IMR-90 (cell line): Measurements from ENCODE around the gene SAMD1. TPM values are rescaled to one million over a fixed set of nuclear protein-coding genes. Genes with fewer than 3 reads are reported as not detected.
"Not testable (repeated sequence)": the region's sequence is repeated elsewhere in the genome, so short reads cannot be mapped to it uniquely, and the experiment has no call there.

ENCODE experiments used
- ATAC-seq: fragments of 200-7000 bp; cut with Tn5 transposase; 2 replicates; pipeline ENCODE4 v1.9.1; 2020; ENCODE audit warnings: low read depth, mild to moderate bottlenecking, moderate library complexity
- BruUV-seq: library from RNA; stranded (reverse); fragments of 400-500 nt; replicated peaks from 2 replicates; lab custom pipeline; 2021; lab: Mats Ljungman, UMichigan
- CTCF ChIA-PET: fragments of 300-600 bp; formaldehyde crosslinking; extraction: SDS; loops from one replicate; lab custom pipeline; 2021; ENCODE audit warnings: antibody characterized with exemption; lab: Yijun Ruan, JAX
- POLR2A ChIA-PET: fragments of 300-600 bp; sonication (Branson Sonifier 250); formaldehyde crosslinking; loops from one replicate; lab custom pipeline; 2022; ENCODE audit warnings: antibody characterized with exemption; ENCODE audit not compliant: unreplicated experiment; lab: Charles Lee
- DNase-seq: peaks from one replicate; pipeline ENCODE4 v3.0.0; 2013
- H2AFZ ChIP-seq: replicated peaks from 2 replicates; pipeline ENCODE3; 2013; ENCODE audit warnings: low read length, mild to moderate bottlenecking; ENCODE audit not compliant: poor library complexity
- H2AK5ac ChIP-seq: 2 replicates; pipeline ENCODE4 v1.6.1; 2013; ENCODE audit warnings: low read depth, low read length, inconsistent platforms
- H2AK9ac ChIP-seq: replicated peaks from 2 replicates; pipeline ENCODE3; 2013; ENCODE audit warnings: mild to moderate bottlenecking, low read depth, low read length, moderate library complexity; ENCODE audit not compliant: poor library complexity
- H2BK120ac ChIP-seq: 2 replicates; pipeline ENCODE4 v1.6.1; 2013; ENCODE audit warnings: low read depth, low read length, inconsistent platforms
- H2BK15ac ChIP-seq: 3 replicates; pipeline ENCODE4 v1.6.1; 2013; ENCODE audit warnings: low read depth, low read length, inconsistent platforms
- H2BK20ac ChIP-seq: 2 replicates; pipeline ENCODE4 v1.6.1; 2013; ENCODE audit warnings: low read depth, mild to moderate bottlenecking, inconsistent platforms, low read length, moderate library complexity
- H2BK5ac ChIP-seq: 2 replicates; pipeline ENCODE4 v1.6.1; 2013; ENCODE audit warnings: mild to moderate bottlenecking, low read depth, low read length, inconsistent platforms; ENCODE audit not compliant: poor library complexity, severe bottlenecking
- H3K14ac ChIP-seq: replicated peaks from 2 replicates; pipeline ENCODE4 v1.6.1; 2013; ENCODE audit warnings: low read depth, low read length, inconsistent platforms
- H3K18ac ChIP-seq: 2 replicates; pipeline ENCODE4 v1.6.1; 2013; ENCODE audit warnings: low read depth, low read length, control low read depth
- H3K23ac ChIP-seq: 2 replicates; pipeline ENCODE4 v1.6.1; 2013; ENCODE audit warnings: low read depth, low read length, inconsistent platforms
- H3K27ac ChIP-seq: 2 replicates; pipeline ENCODE4 v1.5.1; 2013; ENCODE audit warnings: mild to moderate bottlenecking, control low read depth, low read length; ENCODE audit not compliant: insufficient read depth
- H3K27me3 ChIP-seq: 2 replicates; pipeline ENCODE4 v1.6.1; 2013; ENCODE audit warnings: low read length; ENCODE audit not compliant: control insufficient read depth, insufficient read depth
- H3K36me3 ChIP-seq: 2 replicates; pipeline ENCODE4 v1.6.1; 2013; ENCODE audit warnings: low read length, mixed read lengths; ENCODE audit not compliant: control insufficient read depth, insufficient read depth
- H3K4ac ChIP-seq: 2 replicates; pipeline ENCODE4 v1.6.1; 2013; ENCODE audit warnings: low read depth, low read length, inconsistent platforms
- H3K4me1 ChIP-seq: 2 replicates; pipeline ENCODE4 v1.6.1; 2013; ENCODE audit warnings: low read length, mixed read lengths; ENCODE audit not compliant: control insufficient read depth, insufficient read depth
- H3K4me2 ChIP-seq: 2 replicates; pipeline ENCODE4 v1.6.1; 2013; ENCODE audit warnings: low read depth, mild to moderate bottlenecking, control low read depth, low read length, moderate library complexity
- H3K4me3 ChIP-seq: 2 replicates; pipeline ENCODE4 v1.5.1; 2013; ENCODE audit warnings: low read depth, mild to moderate bottlenecking, control low read depth, low read length, moderate library complexity; ENCODE audit not compliant: insufficient read depth
- H3K56ac ChIP-seq: 2 replicates; pipeline ENCODE4 v1.6.1; 2013; ENCODE audit warnings: low read length, inconsistent platforms; ENCODE audit not compliant: insufficient read depth; ENCODE audit errors: extremely low read depth
- H3K79me1 ChIP-seq, 2 experiments: 2 replicates each; pipeline ENCODE4 v1.6.1; 2013; ENCODE audit warnings: low read length in 2 of 2, inconsistent platforms in 1 of 2, low read depth in 1 of 2
- H3K9ac ChIP-seq: 2 replicates; pipeline ENCODE4 v1.6.1; 2013; ENCODE audit warnings: low read depth, low read length, control low read depth
- H3K9me1 ChIP-seq: 2 replicates; pipeline ENCODE4 v1.6.1; 2013; ENCODE audit warnings: low read length, inconsistent platforms; ENCODE audit not compliant: insufficient read depth
- H3K9me3 ChIP-seq: 2 replicates; pipeline ENCODE4 v1.6.1; 2013; ENCODE audit warnings: low read length; ENCODE audit not compliant: control insufficient read depth, insufficient read depth
- H4K20me1 ChIP-seq: 2 replicates; pipeline ENCODE4 v1.6.1; 2013; ENCODE audit warnings: low read length, inconsistent platforms; ENCODE audit not compliant: insufficient read depth
- H4K5ac ChIP-seq: 2 replicates; pipeline ENCODE4 v1.6.1; 2013; ENCODE audit warnings: mild to moderate bottlenecking, low read depth, low read length, control low read depth
- H4K8ac ChIP-seq, 2 experiments: 2 replicates each; pipeline ENCODE4 v1.6.1; 2013; ENCODE audit warnings: low read depth in 2 of 2, low read length in 2 of 2, control low read depth in 1 of 2, inconsistent platforms in 1 of 2
- H4K91ac ChIP-seq: 2 replicates; pipeline ENCODE4 v1.6.1; 2013; ENCODE audit warnings: low read depth, low read length, inconsistent platforms; ENCODE audit not compliant: insufficient read depth
- WGBS, 2 experiments: methylation state at CpG; one replicate each; pipeline versions ENCODE4 v1.1.5 to v1.1.7; 2013; ENCODE audit warnings: missing lambda C conversion rate in 2 of 2; ENCODE audit not compliant: insufficient read length in 1 of 2; ENCODE audit errors: extremely low coverage in 2 of 2; 5-methylcytosine and 5-hydroxymethylcytosine counted together
- dilution Hi-C: fragments of 300-500 bp; cut with HindIII; formaldehyde crosslinking; loops from one replicate; pipeline ENCODE4 v1.14.3; 2018; ENCODE audit warnings: low sequenced_read_pairs; ENCODE audit not compliant: unreplicated experiment
- in situ Hi-C: fragments of 300-500 bp; cut with MboI; formaldehyde crosslinking; loops from 3 replicates; pipeline ENCODE4 v1.14.3; 2019; ENCODE audit warnings: low sequenced_read_pairs, inconsistent platforms, mixed read lengths
- intact Hi-C: fragments of 100-400 bp; cut with micrococcal nuclease; formaldehyde crosslinking; loops from 2 replicates; pipeline ENCODE4 v1.10.0; 2022
- polyA plus RNA-seq, 3 experiments: library from polyadenylated mRNA; depleted of rRNA; stranded (reverse); fragments of >200 nt; gene quantifications; 2 replicates each; pipeline ENCODE4 v1.2.3, GENCODE V29; 2012; ENCODE audit warnings: low replicate concordance in 1 of 3
- total RNA-seq: library from RNA; depleted of rRNA; stranded (reverse); fragments of >200 nt; gene quantifications from 2 replicates; pipeline ENCODE4 v1.2.3, GENCODE V29; 2012

Gene SAMD1
- total and polyA plus RNA-seq, 2 of the 4 experiments (the other 2 are of a cell fraction) = 6.5 to 14.1 TPM

GRCh38 chr19:14050961-14051360 is 39.6 kb downstream of the SAMD1 start:
- H3K4me1 ChIP-seq, H2BK15ac ChIP-seq, H3K23ac ChIP-seq, BruUV-seq, H3K9me1 ChIP-seq, CTCF ChIA-PET, H3K27me3 ChIP-seq, H3K18ac ChIP-seq, POLR2A ChIA-PET, H3K56ac ChIP-seq, H4K8ac ChIP-seq, H3K9ac ChIP-seq, H2BK5ac ChIP-seq, H2AK5ac ChIP-seq, H4K91ac ChIP-seq, ATAC-seq, H3K14ac ChIP-seq, H3K9me3 ChIP-seq, H2AK9ac ChIP-seq, H4K20me1 ChIP-seq, H3K4me3 ChIP-seq, H3K79me1 ChIP-seq, H2BK120ac ChIP-seq, H3K4ac ChIP-seq, H2AFZ ChIP-seq, dilution Hi-C loops, in situ Hi-C loops, H3K4me2 ChIP-seq, DNase-seq, H3K27ac ChIP-seq, H4K5ac ChIP-seq, intact Hi-C loops, H3K36me3 ChIP-seq, H2BK20ac ChIP-seq: not testable (repeated sequence)
- 94% methylated on average over 5 of the region's 11 CpGs; no CpG with 5 or more reads in 1 of the 2 experiments for WGBS, 2 experiments
